Measurements from ENCODE around the gene KRTAP4-9.
"Not testable (repeated sequence)": the region's sequence is repeated elsewhere in the genome, so short reads cannot be mapped to it uniquely, and the experiment has no call there.

KRTAP4-9 gene

DNA sequence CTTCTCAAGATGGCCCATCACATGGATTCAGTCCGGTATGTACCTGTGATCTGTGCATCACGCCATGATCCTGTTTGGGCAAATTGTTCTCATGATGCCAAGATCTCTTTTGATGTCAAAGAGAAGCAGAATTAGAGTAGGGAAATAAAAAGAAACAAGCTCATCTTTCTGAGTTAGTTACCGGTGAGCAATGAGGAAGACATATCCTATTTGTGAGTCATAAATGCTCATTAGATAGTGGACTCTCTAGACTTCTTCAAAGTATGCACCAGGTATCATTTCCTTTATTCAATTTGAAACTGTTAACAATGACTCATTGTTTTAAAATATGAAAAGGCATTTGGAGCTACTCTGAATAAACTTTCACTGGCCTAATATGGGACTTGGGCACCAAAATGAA is 26.8 kb downstream of the KRTAP4-9 start:
- peak; percentile 40 for DNase-seq

- DNase-seq: peak; percentile 31
These were observed 28.9 kb downstream of the KRTAP4-9 start for GRCh38 chr17:41133880-41134735.

DNA sequence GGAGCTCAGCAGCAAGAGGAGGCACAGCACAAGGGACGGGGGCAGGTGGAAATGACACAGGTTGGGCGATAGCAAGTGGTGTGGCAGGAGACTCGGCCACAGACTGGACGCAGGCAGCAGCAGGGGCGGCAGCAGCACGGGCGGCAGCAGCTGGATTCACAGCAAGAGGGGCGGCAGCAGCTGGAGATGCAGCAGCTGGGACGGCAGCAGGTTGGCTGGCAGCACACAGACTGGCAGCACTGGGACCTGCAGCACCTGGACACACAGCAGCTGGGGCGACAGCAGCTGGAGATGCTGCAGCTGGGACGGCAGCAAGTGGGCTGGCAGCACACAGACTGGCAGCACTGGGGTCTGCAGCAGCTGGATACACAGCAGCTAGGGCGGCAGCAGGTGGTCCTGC is 34.7 kb downstream of the KRTAP4-9 start:
- DNase-seq: not testable (repeated sequence)

- peak; percentile 97 for DNase-seq
These were observed 35.4 kb downstream of the KRTAP4-9 start, which contains the start of gene KRTAP4-6 for GRCh38 chr17:41140360-41141131. TSS of gene KRTAP4-6 (minus strand) at chr17:41140544. CDS start at chr17:41140487, 57 bp downstream.

- no peak for DNase-seq
These were observed 36.2 kb downstream of the KRTAP4-9 start for GRCh38 chr17:41141361-41141760.

DNA sequence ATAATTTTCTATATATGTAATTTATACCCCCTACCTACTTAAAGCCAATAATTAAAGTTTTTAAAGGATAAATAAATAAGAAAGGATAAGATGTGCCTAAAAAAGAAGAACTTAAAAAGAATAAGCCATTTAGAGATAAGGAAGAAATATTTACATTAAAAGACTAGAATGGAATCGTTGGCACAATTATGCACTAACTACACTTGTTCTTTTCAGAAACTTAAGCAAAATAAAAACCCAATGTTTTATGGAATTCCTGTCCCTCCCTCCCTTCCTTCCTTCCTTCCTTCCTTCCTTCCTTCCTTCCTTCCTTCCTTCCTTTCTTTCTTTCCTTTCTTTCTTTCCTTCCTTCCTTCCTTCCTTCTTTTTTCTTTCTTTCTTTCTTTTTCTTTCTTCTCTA is 39.7 kb downstream of the KRTAP4-9 start:
- DNase-seq: no peak

GRCh38 chr17:41145261-41145660 is 40.1 kb downstream of the KRTAP4-9 start:
- no peak for DNase-seq

DNA sequence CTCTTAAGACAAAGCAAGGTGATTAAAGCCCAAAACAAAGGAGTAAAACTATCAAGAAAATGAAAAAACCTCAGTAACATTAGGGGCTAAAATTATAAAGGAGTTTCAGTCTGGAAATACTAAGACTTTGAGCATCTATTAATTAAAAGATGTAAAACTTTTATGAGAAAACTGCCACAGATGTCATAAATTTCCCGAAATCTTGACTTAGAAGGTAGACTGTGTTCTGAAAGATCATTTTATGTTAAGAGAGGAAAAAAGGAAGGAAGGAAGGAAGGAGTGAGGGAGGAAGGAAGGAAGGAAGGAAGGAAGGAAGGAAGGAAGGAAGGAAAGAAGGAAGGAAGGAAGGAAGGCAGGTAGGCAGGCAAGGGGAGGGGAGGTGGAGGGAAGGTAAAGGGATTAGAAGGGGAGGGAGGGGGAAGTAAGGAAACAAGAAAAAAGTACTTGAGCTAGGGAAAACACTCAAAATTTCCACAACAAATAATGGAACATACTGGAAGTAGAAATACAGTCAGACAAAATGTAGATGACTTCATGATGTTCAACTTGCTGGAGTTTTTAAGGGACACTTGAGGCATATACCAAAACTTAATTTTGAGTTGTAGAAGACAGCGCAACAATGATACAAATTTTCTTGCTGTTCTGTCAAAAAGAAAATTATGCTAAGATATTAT is 42.5 kb downstream of the KRTAP4-9 start:
- no peak for DNase-seq

- not testable (repeated sequence) for DNase-seq
These were observed 43.9 kb downstream of the KRTAP4-9 start for GRCh38 chr17:41148971-41149651.

- no peak for DNase-seq
These were observed 44.4 kb downstream of the KRTAP4-9 start, which contains the start of gene KRTAP4-5 for GRCh38 chr17:41149652-41149985. TSS of gene KRTAP4-5 (minus strand) at chr17:41149825. CDS start at chr17:41149767, 58 bp downstream.

- DNase-seq: no peak
These were observed 44.8 kb downstream of the KRTAP4-9 start for GRCh38 chr17:41150026-41150425.

GRCh38 chr17:41151525-41151924 is 46.3 kb downstream of the KRTAP4-9 start:
- no peak for DNase-seq

- DNase-seq: no peak
These were observed 48.7 kb downstream of the KRTAP4-9 start for GRCh38 chr17:41153856-41154255.

All from fibroblast of skin of abdomen (primary cell).